GM12878 (cell line): ENCODE measurements around the gene ANAPC16. TPM values are rescaled to one million over a fixed set of nuclear protein-coding genes. Genes with fewer than 3 reads are reported as not detected.

ENCODE experiments used
- BRCA1 ChIP-seq: IDR thresholded peaks from 2 replicates; pipeline ENCODE4 v1.6.1; 2011; ENCODE audit warnings: low read depth, low read length, improper control_type of control experiment
- NR2C1 ChIP-seq: fragments of 450-650 bp; IDR thresholded peaks from 2 replicates; pipeline ENCODE4 v1.6.1; 2017; ENCODE audit warnings: antibody characterized with exemption, mild to moderate bottlenecking, moderate library complexity
- NR2C2 ChIP-seq: IDR thresholded peaks from 2 replicates; pipeline ENCODE4 v1.6.1; 2011; ENCODE audit warnings: borderline replicate concordance, low read depth; ENCODE audit not compliant: control insufficient read depth, insufficient read length
- NRF1 ChIP-seq: conservative IDR thresholded peaks from 2 replicates; pipeline ENCODE4 v1.6.1; 2011; ENCODE audit warnings: mild to moderate bottlenecking, low read depth, low read length, improper control_type of control experiment
- RCOR1 ChIP-seq: conservative IDR thresholded peaks from 2 replicates; pipeline ENCODE4 v1.6.1; 2012; ENCODE audit warnings: low read depth, low read length, improper control_type of control experiment
- SMC3 ChIP-seq: IDR thresholded peaks from 2 replicates; pipeline ENCODE4 v1.6.1; 2011; ENCODE audit warnings: low read length, improper control_type of control experiment, borderline replicate concordance
- SP1 ChIP-seq: IDR thresholded peaks from one replicate; pipeline ENCODE4 v1.6.1; 2011; ENCODE audit warnings: low read depth, low read length
- SUPT20H ChIP-seq: IDR thresholded peaks from 2 replicates; pipeline ENCODE4 v1.6.1; 2011; ENCODE audit warnings: low read depth, mild to moderate bottlenecking, low read length, moderate library complexity, borderline replicate concordance; ENCODE audit not compliant: control insufficient read depth
- SUZ12 ChIP-seq: fragments of 200-600 bp; sonication (generic); IDR thresholded peaks from one replicate; pipeline ENCODE4 v1.6.1; 2018; ENCODE audit warnings: antibody characterized with exemption, mild to moderate bottlenecking; ENCODE audit not compliant: unreplicated experiment
- TAF1 ChIP-seq: IDR thresholded peaks from 2 replicates; pipeline ENCODE4 v1.6.1; 2011; ENCODE audit warnings: mild to moderate bottlenecking, low read depth, low read length, borderline replicate concordance
- TBL1XR1 ChIP-seq: IDR thresholded peaks from 2 replicates; pipeline ENCODE4 v1.6.1; 2012; ENCODE audit warnings: low read depth, low read length, improper control_type of control experiment
- TCF7 ChIP-seq: IDR thresholded peaks from 2 replicates; pipeline ENCODE4 v1.6.1; 2014; ENCODE audit warnings: antibody characterized with exemption, borderline replicate concordance
- ZBTB33 ChIP-seq: fragments of 450-650 bp; IDR thresholded peaks from 2 replicates; pipeline ENCODE4 v1.6.1; 2017; ENCODE audit warnings: mild to moderate bottlenecking
- ZSCAN29 ChIP-seq: fragments of 450-650 bp; IDR thresholded peaks from 2 replicates; pipeline ENCODE4 v1.6.1; 2017; ENCODE audit warnings: mild to moderate bottlenecking, moderate library complexity
- polyA plus RNA-seq, 11 experiments: library from polyadenylated mRNA; depleted of rRNA in 4 of 11; unstranded in 6 of 11; stranded (reverse) in 5 of 11; fragments of >200 nt; fragmentation: Nextera tagmentation in 4 of 11; fragmentation: Illumina TruSeq in 1 of 11; extraction: Ambion mirVana in 4 of 11; extraction: Trizol in 1 of 11; gene quantifications; 1 replicate in 1 of 11; 2 replicates in 10 of 11; pipeline versions ENCODE4 v1.2.1 to v1.2.3, GENCODE V29; 2011 to 2016; ENCODE audit warnings: inconsistent platforms in 2 of 11, missing spikeins in 2 of 11, low read depth in 1 of 11
- total RNA-seq, 4 experiments: library from RNA; depleted of rRNA in 3 of 4; stranded (reverse); fragments of >200 nt in 3 of 4; fragmentation: Illumina TruSeq in 1 of 4; extraction: Trizol in 1 of 4; gene quantifications; 2 replicates each; pipeline versions ENCODE4 v1.2.1 to v1.2.3, GENCODE V29; 2013 to 2021
- TF ChIP-seq, protein P1 (sequence below): fragments of 450-650 bp; IDR thresholded peaks from 2 replicates; pipeline ENCODE4 v1.6.1; 2016; ENCODE audit warnings: mild to moderate bottlenecking, moderate library complexity, borderline replicate concordance
- TF ChIP-seq, protein P2 (sequence below): fragments of 450-650 bp; IDR thresholded peaks from 2 replicates; pipeline ENCODE4 v1.6.1; 2017; ENCODE audit warnings: low read depth, mild to moderate bottlenecking, moderate library complexity
- TF ChIP-seq, protein P3 (sequence below): fragments of 450-650 bp; IDR thresholded peaks from 2 replicates; pipeline ENCODE4 v1.6.1; 2017; ENCODE audit warnings: mild to moderate bottlenecking, low read depth, inconsistent platforms; ENCODE audit not compliant: poor library complexity, severe bottlenecking

Gene ANAPC16
- total and polyA plus RNA-seq, 10 of the 15 experiments (the other 5 are each of a cell fraction or from before 2014, with no cell fraction given), result 66.9 to 208 (median 134) TPM

DNA sequence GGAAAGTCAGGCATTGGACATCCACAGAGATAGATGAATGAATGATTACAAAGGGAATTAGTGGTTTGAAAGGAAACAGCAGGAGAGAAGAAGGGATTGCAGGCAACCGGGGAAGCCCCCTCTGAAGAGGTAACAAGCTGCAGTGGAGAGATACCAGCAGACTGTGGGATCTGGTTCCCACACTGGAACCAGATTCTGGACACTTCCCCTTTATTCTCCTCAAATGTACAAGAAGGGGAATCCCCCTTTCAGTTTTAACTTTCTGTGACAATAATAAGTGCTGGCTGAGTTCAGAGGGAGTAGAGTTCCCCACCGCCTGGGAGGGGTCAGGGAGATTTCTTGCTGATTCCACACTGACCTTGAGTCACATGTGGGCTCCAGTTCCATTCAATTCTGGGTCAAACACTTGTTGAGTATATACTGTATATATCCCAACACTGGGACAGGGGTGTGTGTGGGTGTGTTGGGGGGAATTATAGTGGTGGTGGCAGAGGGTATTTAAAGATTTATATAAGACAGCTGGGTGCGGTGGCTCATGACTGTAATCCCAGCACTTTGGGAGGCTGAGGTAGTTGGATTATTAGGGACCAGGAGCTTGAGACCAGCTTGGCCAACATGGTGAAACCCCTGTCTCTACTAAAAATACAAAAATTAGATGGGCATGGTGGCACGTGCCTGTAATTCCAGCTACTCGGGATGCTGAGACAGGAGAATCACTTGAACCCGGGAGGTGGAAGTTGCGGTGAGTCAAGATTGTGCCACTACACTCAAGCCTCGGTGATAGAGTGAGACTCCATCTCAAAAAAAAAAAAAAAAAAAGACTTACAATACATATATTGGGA, 41.5 kb downstream of the ANAPC16 start (continued):
- no peak for TF ChIP-seq TCF7
- no peak for TF ChIP-seq SUPT20H
- peak; percentile 38 for TF ChIP-seq SP1
- TF ChIP-seq ZSCAN29, result no peak
- TF ChIP-seq, protein P1, sequence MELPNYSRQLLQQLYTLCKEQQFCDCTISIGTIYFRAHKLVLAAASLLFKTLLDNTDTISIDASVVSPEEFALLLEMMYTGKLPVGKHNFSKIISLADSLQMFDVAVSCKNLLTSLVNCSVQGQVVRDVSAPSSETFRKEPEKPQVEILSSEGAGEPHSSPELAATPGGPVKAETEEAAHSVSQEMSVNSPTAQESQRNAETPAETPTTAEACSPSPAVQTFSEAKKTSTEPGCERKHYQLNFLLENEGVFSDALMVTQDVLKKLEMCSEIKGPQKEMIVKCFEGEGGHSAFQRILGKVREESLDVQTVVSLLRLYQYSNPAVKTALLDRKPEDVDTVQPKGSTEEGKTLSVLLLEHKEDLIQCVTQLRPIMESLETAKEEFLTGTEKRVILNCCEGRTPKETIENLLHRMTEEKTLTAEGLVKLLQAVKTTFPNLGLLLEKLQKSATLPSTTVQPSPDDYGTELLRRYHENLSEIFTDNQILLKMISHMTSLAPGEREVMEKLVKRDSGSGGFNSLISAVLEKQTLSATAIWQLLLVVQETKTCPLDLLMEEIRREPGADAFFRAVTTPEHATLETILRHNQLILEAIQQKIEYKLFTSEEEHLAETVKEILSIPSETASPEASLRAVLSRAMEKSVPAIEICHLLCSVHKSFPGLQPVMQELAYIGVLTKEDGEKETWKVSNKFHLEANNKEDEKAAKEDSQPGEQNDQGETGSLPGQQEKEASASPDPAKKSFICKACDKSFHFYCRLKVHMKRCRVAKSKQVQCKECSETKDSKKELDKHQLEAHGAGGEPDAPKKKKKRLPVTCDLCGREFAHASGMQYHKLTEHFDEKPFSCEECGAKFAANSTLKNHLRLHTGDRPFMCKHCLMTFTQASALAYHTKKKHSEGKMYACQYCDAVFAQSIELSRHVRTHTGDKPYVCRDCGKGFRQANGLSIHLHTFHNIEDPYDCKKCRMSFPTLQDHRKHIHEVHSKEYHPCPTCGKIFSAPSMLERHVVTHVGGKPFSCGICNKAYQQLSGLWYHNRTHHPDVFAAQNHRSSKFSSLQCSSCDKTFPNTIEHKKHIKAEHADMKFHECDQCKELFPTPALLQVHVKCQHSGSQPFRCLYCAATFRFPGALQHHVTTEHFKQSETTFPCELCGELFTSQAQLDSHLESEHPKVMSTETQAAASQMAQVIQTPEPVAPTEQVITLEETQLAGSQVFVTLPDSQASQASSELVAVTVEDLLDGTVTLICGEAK, result no peak
- TF ChIP-seq NR2C2, result no peak
- no peak for TF ChIP-seq ZBTB33
- TF ChIP-seq SUZ12, result no peak
- no peak for TF ChIP-seq NRF1
- TF ChIP-seq TAF1, result no peak
- TF ChIP-seq, protein P2, sequence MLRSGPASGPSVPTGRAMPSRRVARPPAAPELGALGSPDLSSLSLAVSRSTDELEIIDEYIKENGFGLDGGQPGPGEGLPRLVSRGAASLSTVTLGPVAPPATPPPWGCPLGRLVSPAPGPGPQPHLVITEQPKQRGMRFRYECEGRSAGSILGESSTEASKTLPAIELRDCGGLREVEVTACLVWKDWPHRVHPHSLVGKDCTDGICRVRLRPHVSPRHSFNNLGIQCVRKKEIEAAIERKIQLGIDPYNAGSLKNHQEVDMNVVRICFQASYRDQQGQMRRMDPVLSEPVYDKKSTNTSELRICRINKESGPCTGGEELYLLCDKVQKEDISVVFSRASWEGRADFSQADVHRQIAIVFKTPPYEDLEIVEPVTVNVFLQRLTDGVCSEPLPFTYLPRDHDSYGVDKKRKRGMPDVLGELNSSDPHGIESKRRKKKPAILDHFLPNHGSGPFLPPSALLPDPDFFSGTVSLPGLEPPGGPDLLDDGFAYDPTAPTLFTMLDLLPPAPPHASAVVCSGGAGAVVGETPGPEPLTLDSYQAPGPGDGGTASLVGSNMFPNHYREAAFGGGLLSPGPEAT, result peak; percentile 98
- 0 out of 2 replicates have a peak, but pooled peaks have one; percentile 13 for TF ChIP-seq TBL1XR1
- no peak for TF ChIP-seq NR2C1
- TF ChIP-seq SMC3, result no peak
- TF ChIP-seq RCOR1, result no peak
- TF ChIP-seq, protein P3, sequence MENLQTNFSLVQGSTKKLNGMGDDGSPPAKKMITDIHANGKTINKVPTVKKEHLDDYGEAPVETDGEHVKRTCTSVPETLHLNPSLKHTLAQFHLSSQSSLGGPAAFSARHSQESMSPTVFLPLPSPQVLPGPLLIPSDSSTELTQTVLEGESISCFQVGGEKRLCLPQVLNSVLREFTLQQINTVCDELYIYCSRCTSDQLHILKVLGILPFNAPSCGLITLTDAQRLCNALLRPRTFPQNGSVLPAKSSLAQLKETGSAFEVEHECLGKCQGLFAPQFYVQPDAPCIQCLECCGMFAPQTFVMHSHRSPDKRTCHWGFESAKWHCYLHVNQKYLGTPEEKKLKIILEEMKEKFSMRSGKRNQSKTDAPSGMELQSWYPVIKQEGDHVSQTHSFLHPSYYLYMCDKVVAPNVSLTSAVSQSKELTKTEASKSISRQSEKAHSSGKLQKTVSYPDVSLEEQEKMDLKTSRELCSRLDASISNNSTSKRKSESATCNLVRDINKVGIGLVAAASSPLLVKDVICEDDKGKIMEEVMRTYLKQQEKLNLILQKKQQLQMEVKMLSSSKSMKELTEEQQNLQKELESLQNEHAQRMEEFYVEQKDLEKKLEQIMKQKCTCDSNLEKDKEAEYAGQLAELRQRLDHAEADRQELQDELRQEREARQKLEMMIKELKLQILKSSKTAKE, result peak; percentile 87
- no peak for TF ChIP-seq BRCA1
